ENCODE results near the gene THTPA.
"Not testable (repeated sequence)": the region's sequence is repeated elsewhere in the genome, so short reads cannot be mapped to it uniquely, and the experiment has no call there.

THTPA gene

DNA sequence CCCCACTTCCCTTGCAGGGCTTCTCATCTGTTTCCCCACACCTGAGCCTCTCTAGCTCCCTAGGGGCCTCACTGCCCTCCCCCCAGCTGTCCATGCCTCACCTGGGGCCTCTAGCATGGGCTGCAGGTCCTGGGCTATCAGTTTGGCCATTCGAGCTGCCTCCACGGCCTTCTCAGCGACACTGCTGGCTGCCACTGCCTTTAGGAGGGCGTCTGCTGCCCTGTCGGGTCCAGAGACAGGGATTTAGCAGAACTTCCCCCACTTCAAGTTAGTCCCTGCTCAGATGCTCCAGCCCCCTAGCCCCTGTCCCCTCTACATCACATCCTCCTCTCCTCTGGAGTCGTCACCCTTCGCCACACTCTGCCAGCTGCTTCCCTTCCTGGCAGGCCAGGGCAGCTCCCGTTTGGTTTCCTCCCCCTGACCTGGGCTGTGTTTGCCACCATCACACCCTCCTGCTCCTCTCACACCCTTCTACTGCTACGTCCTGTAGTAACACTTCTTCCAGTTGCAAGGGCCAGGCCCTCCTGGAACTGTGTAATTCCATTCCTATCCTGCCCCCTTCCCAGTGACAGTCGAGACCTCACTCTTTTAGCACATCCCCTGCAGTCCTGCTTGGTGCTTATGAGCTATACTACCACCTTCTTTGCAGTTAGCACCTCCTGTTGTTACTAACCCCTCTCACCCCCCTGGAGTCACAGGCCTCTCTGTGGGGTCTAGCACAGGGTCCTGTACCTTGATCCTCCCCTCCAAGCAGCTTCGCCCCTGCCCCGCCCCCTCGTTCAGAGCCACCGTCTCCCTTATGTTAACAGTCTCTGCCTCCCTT lies 15.8 kb downstream of the THTPA start:
- TF ChIP-seq POLR2A (IDR thresholded peaks at IDR 0.05; ENCODE audit: low read length) (no peak), GATA1 (IDR thresholded peaks at IDR 0.05; ENCODE audit: low read depth, low read length) (no peak)
- DNase-seq, result no peak

- no peak for DNase-seq
- TF ChIP-seq POLR2A (IDR thresholded peaks at IDR 0.05; ENCODE audit: low read length) (no peak), GATA1 (IDR thresholded peaks at IDR 0.05; ENCODE audit: low read depth, low read length) (no peak)
These were observed 16.4 kb downstream of the THTPA start for GRCh38 chr14:23572524-23572828.

- peak in 1 of 2 experiments; percentile 17 for DNase-seq
- TF ChIP-seq POLR2A (IDR thresholded peaks at IDR 0.05; ENCODE audit: low read length) (no peak), GATA1 (IDR thresholded peaks at IDR 0.05; ENCODE audit: low read depth, low read length) (no peak)
These were observed 16.8 kb downstream of the THTPA start for GRCh38 chr14:23572836-23573235.

DNA sequence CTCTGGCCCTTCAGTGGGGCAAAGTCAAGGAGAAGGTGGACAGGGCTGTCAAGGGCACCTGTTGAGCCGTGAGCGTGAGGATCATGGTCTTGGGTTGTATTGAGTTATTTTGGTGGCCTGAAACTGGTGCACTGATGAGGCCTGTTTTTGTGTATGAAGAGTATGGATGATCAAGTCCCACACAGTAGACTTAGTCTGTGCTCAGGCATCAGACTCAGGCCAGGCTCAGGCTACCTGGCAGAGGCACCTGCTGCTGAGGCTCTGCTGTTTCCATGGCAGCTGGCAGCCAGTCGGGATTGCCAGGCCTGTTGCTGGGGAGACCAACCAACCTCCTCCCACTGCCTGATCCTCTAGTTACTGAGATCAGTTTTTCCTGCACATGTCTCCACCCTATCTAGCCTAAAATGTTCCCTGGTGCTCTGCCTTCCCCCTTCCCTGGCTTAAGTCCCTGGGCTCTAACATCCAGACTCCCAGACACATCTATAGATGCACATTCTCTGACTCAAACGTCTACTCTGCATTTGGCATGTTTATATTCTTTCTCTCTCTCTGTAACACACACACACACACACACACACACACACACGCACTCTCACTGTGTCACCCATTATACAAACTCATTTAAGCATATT lies 17.4 kb downstream of the THTPA start:
- TF ChIP-seq GATA1 (IDR thresholded peaks at IDR 0.05; ENCODE audit: low read depth, low read length), result no peak
- DNase-seq, result no peak

DNA sequence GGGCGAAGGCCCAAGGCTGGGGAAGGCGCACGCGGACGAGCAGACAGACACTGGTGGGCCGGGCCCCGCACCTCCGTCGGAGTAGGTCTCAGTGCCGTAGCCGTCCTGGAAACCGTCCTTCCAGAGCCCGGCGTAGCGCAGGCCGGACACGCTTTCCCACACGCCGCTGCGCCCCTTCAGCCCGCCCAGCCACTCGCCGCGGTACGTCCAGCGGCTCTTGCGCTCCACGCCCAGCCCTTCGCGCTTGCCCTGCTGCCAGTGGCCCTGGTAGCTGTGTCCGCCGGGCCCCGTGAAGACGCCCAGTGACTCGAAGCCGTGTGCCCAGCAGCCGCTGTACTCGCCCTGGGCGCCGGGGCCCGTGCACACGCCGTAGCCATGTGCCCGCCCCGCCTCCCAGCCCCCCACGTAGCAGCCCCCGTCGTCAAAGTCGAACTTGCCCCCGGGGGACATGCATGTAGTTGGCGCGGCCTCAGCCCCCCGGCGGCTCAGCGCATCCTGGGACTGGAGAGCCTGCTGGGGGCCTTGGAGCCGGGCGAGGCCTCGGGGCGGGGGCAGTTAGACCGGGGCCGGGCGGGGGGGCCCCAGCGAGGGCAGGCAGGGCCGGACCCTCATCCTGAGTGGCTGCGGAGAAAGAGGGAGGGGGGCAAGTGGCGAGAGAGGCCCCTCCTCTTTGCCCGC lies 21.1 kb downstream of the THTPA start:
- no peak for DNase-seq
- no peak for TF ChIP-seq POLR2A (IDR thresholded peaks at IDR 0.05; ENCODE audit: low read length)
- no peak for TF ChIP-seq GATA1 (IDR thresholded peaks at IDR 0.05; ENCODE audit: low read depth, low read length)

DNA sequence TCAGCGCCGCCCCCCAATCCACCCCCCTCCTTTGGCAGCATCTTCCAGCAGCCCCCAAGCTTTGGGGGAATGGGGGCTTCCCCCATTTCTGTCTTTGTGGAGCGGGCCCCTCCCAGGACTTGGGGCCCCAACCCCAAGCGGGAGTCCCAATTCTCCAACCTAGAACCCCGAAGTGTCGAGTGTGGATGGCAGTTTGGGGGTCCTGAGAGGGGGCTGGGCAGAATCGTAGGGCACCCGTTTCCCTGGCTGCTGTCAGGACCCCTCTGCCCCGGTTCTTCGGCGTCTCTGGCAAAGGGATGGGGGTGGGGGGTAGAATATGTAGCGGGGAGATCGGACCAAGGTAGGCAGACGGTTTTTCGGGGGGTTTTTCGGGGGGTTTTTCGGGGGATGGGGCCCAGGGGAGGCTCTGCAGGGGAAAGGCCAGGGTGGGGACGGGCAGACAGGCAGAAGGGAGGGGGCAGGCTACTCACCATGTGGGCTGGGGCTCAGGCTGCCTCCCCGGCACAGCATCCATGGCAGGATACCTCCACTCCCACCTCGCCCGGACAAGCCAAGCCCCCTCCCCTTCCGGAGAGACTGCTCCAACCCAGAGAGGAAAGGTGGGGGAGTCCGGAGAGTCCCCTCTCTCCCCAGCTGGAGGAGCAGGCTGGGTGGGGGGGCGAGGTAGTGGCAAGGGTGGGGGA lies 21.8 kb downstream of the THTPA start:
- no peak for DNase-seq
- no peak for TF ChIP-seq POLR2A (IDR thresholded peaks at IDR 0.05; ENCODE audit: low read length)
- TF ChIP-seq GATA1 (IDR thresholded peaks at IDR 0.05; ENCODE audit: low read depth, low read length), result no peak

GRCh38 chr14:23578560-23579310 lies 22.7 kb downstream of the THTPA start, which contains the start of gene JPH4:
TSS of gene JPH4 (minus strand) at chr14:23578790. CDS start at chr14:23577453, 1,337 bp downstream.
- no peak for TF ChIP-seq POLR2A (IDR thresholded peaks at IDR 0.05; ENCODE audit: low read length)
- TF ChIP-seq GATA1 (IDR thresholded peaks at IDR 0.05; ENCODE audit: low read depth, low read length), result no peak
- no peak for DNase-seq

DNA sequence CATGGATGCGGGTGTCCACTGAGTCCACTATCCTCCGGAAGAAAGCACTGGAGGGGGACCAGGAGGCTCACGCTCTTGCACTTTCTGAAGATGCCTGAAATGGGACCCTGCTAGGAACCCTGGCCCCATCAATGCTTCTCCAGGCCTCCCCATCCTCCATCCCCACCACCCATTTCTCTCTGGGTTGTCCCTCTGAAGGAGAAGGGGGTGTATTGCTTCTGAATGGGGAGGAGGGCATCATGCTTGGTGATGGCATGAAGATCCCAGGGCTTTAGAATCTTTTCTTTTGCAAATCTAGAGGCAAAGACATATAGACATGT lies 23.2 kb downstream of the THTPA start:
- TF ChIP-seq POLR2A (IDR thresholded peaks at IDR 0.05; ENCODE audit: low read length), result no peak
- TF ChIP-seq GATA1 (IDR thresholded peaks at IDR 0.05; ENCODE audit: low read depth, low read length), result no peak
- DNase-seq, result no peak

DNA sequence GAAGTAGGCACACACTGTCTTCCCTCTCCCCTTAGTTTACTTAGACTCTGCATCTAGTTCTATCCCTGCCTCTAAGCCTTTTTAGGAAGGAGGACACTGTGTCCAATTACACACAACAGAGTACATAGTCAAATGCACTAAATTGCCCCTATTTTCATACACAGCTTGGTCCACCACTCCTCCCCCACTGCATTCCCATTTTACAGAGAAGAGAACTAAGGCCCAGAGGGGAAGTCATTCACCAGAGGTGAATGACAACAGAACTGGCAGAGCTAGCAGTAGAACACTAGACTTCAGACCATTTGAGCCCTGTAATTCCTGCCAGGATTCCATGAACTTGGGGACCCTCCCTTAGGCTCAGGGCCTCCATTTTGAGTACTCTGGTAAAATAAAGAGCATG lies 23.7 kb downstream of the THTPA start:
- no peak for DNase-seq
- TF ChIP-seq GATA1 (IDR thresholded peaks at IDR 0.05; ENCODE audit: low read depth, low read length), result no peak
- no peak for TF ChIP-seq POLR2A (IDR thresholded peaks at IDR 0.05; ENCODE audit: low read length)

GRCh38 chr14:23580152-23580926 lies 24.3 kb downstream of the THTPA start:
- TF ChIP-seq GATA1 (IDR thresholded peaks at IDR 0.05; ENCODE audit: low read depth, low read length) (no peak), POLR2A (IDR thresholded peaks at IDR 0.05; ENCODE audit: low read length) (no peak)
- DNase-seq, result no peak

DNA sequence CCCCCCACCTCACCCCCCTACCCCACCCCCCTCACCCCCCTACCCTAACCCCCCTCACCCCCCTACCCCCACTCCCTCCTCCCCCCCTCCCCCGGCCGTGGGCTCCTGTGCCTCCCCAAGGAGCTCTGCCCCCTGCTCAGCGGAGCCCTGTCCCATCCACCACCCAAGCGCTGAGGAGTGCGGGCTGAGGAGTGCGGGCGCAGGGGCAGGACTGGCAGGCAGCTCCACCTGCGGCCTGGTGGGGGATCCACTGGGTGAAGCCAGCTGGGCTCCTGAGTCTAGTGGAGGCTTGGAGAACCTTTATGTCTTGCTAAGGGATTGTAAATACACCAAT lies 24.8 kb downstream of the THTPA start:
- DNase-seq, result no peak

DNA sequence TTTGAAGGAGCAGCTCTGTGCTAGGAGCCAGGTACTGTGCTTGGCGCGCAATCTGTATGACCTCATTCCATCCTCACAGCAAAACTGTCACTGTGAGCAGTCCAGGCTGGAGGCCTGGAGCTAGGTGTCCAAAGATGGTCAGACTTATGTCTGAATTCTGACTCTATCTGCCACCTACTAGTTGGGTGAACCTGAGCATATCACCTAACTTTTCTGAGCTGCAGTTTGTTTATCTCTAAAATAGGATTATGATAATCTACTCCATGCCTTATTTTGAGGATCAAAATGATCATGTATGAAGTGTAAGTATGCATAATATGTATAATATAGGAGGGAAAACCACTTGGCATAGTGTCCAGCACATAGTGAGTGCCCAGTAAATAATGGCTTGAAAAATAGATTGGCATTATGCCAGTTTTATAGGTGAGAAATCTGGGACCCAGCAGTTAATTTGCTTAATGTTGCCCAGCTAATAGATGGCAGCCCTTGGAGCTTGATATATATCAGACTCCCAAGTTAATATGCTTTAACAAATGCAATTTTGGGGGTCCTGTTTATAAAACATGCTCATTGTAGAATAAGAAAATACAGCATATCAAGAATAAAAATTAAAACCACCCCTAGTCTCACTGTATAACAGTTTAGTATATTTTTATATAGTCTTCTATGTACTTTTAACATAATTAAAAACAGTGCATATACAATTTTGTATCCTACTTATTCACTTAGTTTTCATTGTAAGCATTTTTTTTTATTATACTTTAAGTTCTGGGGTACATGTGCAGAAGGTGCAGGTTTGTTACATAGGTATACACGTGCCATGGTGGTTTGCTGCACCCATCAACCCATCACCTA lies 27.1 kb downstream of the THTPA start:
- DNase-seq, result no peak
- TF ChIP-seq POLR2A (IDR thresholded peaks at IDR 0.05; ENCODE audit: low read length), result no peak
- no peak for TF ChIP-seq GATA1 (IDR thresholded peaks at IDR 0.05; ENCODE audit: low read depth, low read length)

More for the DNA sequence above, 24.8 kb downstream of the THTPA start:
- no peak for TF ChIP-seq POLR2A (IDR thresholded peaks at IDR 0.05; ENCODE audit: low read length)
- TF ChIP-seq GATA1 (IDR thresholded peaks at IDR 0.05; ENCODE audit: low read depth, low read length), result no peak

- not testable (repeated sequence) for DNase-seq
These were observed 27.9 kb downstream of the THTPA start for GRCh38 chr14:23583761-23584526.

DNA sequence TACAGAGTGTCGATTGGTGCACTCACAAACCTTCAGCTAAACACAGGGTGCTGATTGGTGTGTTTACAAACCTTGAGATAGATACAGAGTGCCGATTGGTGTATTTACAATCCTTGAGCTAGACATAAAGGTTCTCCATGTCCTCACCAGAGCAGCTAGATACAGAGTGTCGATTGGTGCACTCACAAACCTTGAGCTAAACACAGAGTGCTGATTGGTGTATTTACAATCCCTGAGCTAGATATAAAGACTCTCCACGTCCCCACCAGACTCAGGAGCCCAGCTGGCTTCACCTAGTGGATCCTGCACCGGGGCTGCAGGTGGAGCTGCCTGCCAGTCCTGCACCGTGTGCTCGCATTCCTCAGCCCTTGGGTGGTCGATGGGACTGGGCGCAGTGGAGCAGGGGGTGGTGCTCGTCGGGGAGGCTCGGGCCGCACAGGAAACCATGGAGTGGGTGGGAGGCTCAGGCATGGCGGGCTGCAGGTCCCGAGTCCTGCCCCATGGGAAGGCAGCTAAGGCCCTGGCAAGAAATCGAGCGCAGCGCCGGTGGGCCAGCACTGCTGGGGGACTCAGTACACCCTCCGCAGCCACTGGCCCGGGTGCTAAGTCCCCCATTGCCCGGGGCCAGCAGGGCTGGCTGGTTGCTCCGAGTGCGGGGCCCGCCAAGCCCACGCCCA lies 28.6 kb downstream of the THTPA start:
- DNase-seq, result not testable (repeated sequence)

All from erythroblast (primary cell).